Erythroblast (primary cell): ENCODE results near the gene KATNA1.

ENCODE experiments used
- GATA1 ChIP-seq: IDR thresholded peaks from 2 replicates; pipeline ENCODE4 v1.6.1; 2011; ENCODE audit warnings: low read depth, mild to moderate bottlenecking, control low read depth, low read length, moderate library complexity
- POLR2A ChIP-seq: IDR thresholded peaks from 2 replicates; pipeline ENCODE4 v1.6.1; 2011; ENCODE audit warnings: mild to moderate bottlenecking, low read length

DNA sequence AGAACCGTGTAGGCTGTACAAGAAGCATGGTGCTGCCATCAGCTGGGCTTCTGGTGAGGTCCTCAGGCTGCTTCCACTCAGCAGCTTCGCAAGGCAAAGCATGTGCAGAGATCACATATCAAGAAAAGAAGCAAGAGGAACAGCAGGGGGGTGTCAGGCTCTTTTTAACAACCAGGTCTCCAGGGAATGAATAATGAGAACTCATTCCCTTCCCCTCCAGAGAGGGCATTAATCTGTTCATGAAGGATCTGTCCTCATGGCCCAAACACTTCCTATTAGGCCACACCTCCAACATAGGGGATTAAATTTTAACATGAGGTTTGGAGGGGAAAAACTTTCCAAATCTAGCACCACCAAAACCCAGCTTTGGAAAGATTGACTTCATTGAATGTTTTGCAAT lies 62.4 kb downstream of the KATNA1 start:
- TF ChIP-seq POLR2A, result no peak
- TF ChIP-seq GATA1, result no peak
